WTC11 (cell line): ENCODE data around the gene GALK1.

Experiments
- AFF4 ChIP-seq: sonication (generic); formaldehyde crosslinking; IDR thresholded peaks from 2 replicates; pipeline ENCODE4 v1.8.1; 2023; ENCODE audit warnings: mild to moderate bottlenecking, missing genetic modification reagents, borderline replicate concordance
- CTCF ChIP-seq: fragments of 200-600 bp; IDR thresholded peaks from 2 replicates; pipeline ENCODE4 v1.8.0; 2022; ENCODE audit warnings: antibody characterized with exemption
- HMGXB4 ChIP-seq: sonication (generic); formaldehyde crosslinking; IDR thresholded peaks from 2 replicates; pipeline ENCODE4 v1.8.1; 2023; ENCODE audit warnings: mild to moderate bottlenecking, moderate library complexity, missing genetic modification reagents
- JUN ChIP-seq: sonication (generic); formaldehyde crosslinking; IDR thresholded peaks from 2 replicates; pipeline ENCODE4 v1.8.0; 2023; ENCODE audit warnings: mild to moderate bottlenecking, missing genetic modification reagents
- NR2C2 ChIP-seq: sonication (generic); formaldehyde crosslinking; IDR thresholded peaks from 2 replicates; pipeline ENCODE4 v1.8.0; 2022; ENCODE audit warnings: mild to moderate bottlenecking, missing genetic modification reagents
- STAT6 ChIP-seq: sonication (generic); formaldehyde crosslinking; conservative IDR thresholded peaks from 2 replicates; pipeline ENCODE4 v1.8.1; 2023; ENCODE audit warnings: mild to moderate bottlenecking, low read depth, missing genetic modification reagents, moderate library complexity
- USF1 ChIP-seq: sonication (generic); formaldehyde crosslinking; IDR thresholded peaks from 2 replicates; pipeline ENCODE4 v1.8.0; 2022; ENCODE audit warnings: mild to moderate bottlenecking, missing genetic modification reagents

- no peak for TF ChIP-seq STAT6 (CRISPR knock-in tag)
- no peak for TF ChIP-seq HMGXB4 (CRISPR knock-in tag)
- TF ChIP-seq CTCF, result no peak
- no peak for TF ChIP-seq AFF4 (CRISPR knock-in tag)
- no peak for TF ChIP-seq USF1 (CRISPR knock-in tag)
- no peak for TF ChIP-seq JUN (CRISPR knock-in tag)
- TF ChIP-seq NR2C2 (CRISPR knock-in tag), result no peak
Measured at GRCh38 chr17:75722542-75723095, 42.4 kb downstream of the GALK1 start.
